ENCODE results near the gene PLEKHG4B. TPM values are rescaled to one million over a fixed set of nuclear protein-coding genes. Genes with fewer than 3 reads are reported as not detected.

PLEKHG4B gene
- total RNA-seq, 4 donors from 2014 or later = 0.18 to 2.5 (median 0.19) TPM; not detected in 1

DNA sequence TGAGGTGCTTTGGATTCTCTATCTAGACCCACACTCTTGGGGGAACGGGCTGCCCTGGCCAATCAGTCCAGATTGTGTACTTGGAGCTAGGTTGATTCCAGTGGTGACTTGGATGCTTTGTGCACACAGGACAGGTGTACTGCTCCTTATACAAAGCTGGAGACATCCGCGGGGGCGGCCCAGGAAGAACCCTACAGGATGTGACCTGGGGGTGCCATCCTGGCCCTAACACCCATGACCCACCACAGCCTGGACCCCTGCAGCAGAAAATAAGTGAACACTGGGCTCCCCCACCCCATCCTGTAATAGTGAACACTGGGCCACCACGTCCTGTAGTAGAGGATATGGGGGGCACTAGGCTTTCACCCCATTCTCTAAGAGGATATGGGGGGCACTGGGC, 12.1 kb upstream of the PLEKHG4B start:
- Histone ChIP-seq H3K4me3 (no peak overlapping the region), H3K27me3 (no peaks in the 10 kb centered on the region), H3K9me3 (no peaks in the 10 kb centered on the region), H3K36me3 (no peaks in the 10 kb centered on the region), H3K4me1 (no peaks in the 10 kb centered on the region), H3K27ac (no peak overlapping the region)
- no peak for DNase-seq
- TF ChIP-seq POLR2A (IDR thresholded peaks at IDR 0.05) (no peak), CTCF (IDR thresholded peaks at IDR 0.05) (no peak)

DNA sequence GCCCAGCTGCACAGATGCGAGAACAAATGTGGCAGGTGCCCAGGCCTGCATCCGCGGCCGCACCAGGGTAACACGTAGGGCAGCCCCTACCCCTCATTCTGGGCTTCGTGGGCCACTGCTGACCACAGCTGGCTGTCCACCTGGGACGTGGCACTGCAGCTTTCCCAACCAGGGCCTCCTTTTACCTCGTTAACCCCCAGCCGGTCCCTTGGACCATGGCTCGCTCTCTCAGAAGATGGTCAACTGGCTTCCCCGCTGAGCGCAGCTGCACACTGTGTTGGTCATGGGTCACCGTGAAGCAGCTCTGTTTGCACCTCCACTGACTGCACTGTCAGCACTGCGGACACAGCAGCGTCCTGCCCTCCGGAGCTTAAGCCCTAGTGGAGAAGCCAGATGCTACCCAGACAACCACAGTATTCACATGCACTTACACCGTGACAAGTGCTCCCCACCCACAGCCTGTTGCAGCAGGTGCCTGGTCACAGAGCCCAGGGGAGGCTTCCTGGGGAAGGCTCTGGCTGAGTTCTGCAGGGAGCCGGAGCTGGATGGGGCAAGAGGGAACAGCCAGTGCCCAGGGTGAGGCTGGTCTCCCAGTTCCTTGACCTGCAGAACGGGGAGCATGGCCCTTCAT, 10.5 kb upstream of the PLEKHG4B start:
- Histone ChIP-seq H3K36me3 (no peaks in the 10 kb centered on the region), H3K27ac (no peak overlapping the region), H3K4me1 (no peaks in the 10 kb centered on the region), H3K4me3 (no peak overlapping the region), H3K9me3 (no peaks in the 10 kb centered on the region), H3K27me3 (no peaks in the 10 kb centered on the region)
- no peak for DNase-seq
- TF ChIP-seq CTCF (IDR thresholded peaks at IDR 0.05) = no peak
- TF ChIP-seq POLR2A (IDR thresholded peaks at IDR 0.05) = no peak

DNA sequence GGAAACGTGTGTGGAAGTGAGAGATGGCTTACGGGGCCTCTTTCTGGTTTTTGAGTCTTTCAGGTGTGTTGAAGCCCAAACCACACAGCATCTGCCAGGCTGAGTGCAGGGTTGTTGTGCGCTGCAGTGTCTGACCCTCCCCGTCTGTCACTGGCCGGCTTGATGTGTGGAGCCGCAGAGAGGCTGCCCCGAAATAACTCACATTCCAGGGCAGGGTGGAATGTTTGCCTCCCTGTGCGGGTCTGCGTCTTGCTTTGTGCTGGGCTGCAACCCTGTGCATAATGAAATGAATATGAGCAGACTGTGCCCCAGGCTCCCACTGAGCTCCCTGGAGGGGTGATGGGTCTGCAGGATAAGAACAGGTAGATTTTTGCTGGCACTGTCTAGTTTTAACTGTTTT, 9.9 kb upstream of the PLEKHG4B start:
- H3K4me1 ChIP-seq = no peaks in the 10 kb centered on the region
- no peaks in the 10 kb centered on the region for H3K36me3 ChIP-seq
- no peak for DNase-seq
- no peaks in the 10 kb centered on the region for H3K9me3 ChIP-seq
- H3K27me3 ChIP-seq = no peaks in the 10 kb centered on the region
- no peak overlapping the region for H3K27ac ChIP-seq
- no peak for TF ChIP-seq CTCF (IDR thresholded peaks at IDR 0.05)
- TF ChIP-seq POLR2A (IDR thresholded peaks at IDR 0.05) = no peak
- no peak overlapping the region for H3K4me3 ChIP-seq

- no peak for DNase-seq
- H3K36me3 ChIP-seq = no peaks in the 10 kb centered on the region
- no peaks in the 10 kb centered on the region for H3K27me3 ChIP-seq
- H3K4me3 ChIP-seq = no peak overlapping the region
- H3K9me3 ChIP-seq = no peaks in the 10 kb centered on the region
- H3K27ac ChIP-seq = no peak overlapping the region
- no peaks in the 10 kb centered on the region for H3K4me1 ChIP-seq
- TF ChIP-seq POLR2A (IDR thresholded peaks at IDR 0.05) (no peak), CTCF (IDR thresholded peaks at IDR 0.05) (no peak)
Observed at GRCh38 chr5:82570-82969, 9.4 kb upstream of the PLEKHG4B start.

- Histone ChIP-seq H3K4me1 (no peaks in the 10 kb centered on the region), H3K27ac (no peak overlapping the region), H3K9me3 (no peaks in the 10 kb centered on the region), H3K27me3 (no peaks in the 10 kb centered on the region), H3K36me3 (no peaks in the 10 kb centered on the region), H3K4me3 (no peak overlapping the region)
- DNase-seq = no peak
- TF ChIP-seq CTCF (IDR thresholded peaks at IDR 0.05) (no peak), POLR2A (IDR thresholded peaks at IDR 0.05) (no peak)
Observed at GRCh38 chr5:83029-83428, 8.9 kb upstream of the PLEKHG4B start.
